GM12874 (cell line): ENCODE measurements around the gene FN3K.

Experiments used
- TF ChIP-seq, protein P1 (sequence below): IDR thresholded peaks from 2 replicates; pipeline ENCODE4 v1.5.1; 2011; ENCODE audit warnings: low read depth, mild to moderate bottlenecking, control low read depth, low read length, moderate library complexity; ENCODE audit not compliant: insufficient read depth

The FN3K gene

DNA sequence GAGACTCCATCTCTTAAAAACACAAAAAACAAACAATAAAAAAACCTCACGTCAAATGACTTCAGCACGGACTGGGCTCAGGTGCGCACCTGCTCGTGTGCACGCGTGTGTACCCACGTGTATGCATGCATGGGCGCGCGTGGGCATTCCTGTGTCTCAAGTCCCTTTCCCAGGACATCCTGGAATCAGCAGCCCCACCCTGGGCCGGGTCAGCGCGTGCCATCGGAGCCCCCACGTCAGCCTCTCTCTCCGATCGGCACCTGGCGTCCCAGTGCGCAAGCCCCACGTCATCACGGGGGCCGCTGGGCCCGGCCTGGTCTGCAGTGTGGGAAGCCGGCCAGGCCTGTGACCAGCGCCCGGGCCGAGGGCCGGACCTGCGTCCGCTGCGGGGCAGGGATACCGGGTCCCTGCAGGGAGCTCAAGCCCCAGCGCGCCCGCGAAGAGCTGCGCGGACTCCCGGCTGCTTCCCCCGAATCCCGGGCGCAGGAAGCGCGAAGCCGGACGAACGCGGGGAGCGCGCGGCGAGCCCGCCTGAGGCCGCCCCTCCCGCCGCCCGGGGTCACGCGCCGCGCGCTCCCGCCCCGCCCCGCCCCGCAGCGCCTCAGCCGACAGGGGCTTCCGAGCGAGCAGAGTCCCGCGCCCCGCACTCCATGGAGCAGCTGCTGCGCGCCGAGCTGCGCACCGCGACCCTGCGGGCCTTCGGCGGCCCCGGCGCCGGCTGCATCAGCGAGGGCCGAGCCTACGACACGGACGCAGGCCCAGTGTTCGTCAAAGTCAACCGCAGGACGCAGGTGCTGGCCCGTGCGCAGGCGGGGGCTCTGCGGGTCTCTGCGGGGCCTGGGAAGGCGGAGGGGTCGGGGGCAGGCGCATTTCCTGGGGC is at the start of gene FN3K:
FN3K (plus strand) TSS at position 629 of the 880 bp plus-strand sequence; CDS start at position 651, 22 bp downstream.
- TF ChIP-seq, protein P1, sequence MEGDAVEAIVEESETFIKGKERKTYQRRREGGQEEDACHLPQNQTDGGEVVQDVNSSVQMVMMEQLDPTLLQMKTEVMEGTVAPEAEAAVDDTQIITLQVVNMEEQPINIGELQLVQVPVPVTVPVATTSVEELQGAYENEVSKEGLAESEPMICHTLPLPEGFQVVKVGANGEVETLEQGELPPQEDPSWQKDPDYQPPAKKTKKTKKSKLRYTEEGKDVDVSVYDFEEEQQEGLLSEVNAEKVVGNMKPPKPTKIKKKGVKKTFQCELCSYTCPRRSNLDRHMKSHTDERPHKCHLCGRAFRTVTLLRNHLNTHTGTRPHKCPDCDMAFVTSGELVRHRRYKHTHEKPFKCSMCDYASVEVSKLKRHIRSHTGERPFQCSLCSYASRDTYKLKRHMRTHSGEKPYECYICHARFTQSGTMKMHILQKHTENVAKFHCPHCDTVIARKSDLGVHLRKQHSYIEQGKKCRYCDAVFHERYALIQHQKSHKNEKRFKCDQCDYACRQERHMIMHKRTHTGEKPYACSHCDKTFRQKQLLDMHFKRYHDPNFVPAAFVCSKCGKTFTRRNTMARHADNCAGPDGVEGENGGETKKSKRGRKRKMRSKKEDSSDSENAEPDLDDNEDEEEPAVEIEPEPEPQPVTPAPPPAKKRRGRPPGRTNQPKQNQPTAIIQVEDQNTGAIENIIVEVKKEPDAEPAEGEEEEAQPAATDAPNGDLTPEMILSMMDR = no peak

GRCh38 chr17:82686366-82687324 is 48.8 kb upstream of the FN3K start:
- TF ChIP-seq, protein P1 = no peak

DNA sequence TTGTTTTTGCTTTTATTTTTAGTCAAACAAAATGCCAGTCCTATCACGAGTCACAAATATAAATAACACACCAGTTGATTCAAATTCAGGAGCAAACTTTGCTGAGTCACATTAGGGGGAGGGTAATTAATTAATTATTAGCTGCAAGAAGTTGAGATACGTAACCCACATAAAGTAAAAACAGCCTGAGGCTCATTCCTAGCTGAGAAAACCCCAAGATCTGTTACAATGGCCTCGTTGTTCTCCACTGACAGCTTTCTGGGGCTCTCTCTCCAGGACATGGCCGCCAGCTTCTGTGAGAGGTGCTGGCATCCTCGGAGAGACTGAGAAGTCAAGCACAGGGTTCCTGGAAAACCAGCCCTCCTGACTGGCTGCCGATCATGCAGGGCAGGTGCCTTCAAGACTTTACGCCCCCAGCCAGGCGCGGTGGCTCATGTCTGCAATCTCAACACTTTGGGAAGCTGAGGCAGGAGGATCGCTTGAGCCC is 48.0 kb upstream of the FN3K start:
- TF ChIP-seq, protein P1 = no peak

DNA sequence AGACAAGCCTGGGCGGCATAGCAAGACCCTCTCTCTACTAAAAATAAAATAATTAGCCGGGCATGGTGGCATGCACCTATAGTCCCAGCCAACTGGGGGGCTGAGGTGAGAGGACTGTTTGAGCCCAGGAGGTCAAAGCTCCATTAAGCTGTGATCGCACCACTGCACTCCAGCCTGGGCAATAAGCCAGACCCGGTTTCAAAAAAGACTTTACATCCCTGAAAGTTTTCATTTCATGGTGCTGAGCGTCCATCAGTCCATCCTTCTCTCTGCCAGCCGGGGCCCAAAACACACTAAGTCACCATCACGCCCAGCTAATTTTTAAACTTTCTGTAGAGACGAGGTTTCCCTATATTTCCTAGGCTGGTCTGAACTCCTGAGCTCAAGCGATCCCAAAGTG is 47.5 kb upstream of the FN3K start:
- TF ChIP-seq, protein P1 = no peak

DNA sequence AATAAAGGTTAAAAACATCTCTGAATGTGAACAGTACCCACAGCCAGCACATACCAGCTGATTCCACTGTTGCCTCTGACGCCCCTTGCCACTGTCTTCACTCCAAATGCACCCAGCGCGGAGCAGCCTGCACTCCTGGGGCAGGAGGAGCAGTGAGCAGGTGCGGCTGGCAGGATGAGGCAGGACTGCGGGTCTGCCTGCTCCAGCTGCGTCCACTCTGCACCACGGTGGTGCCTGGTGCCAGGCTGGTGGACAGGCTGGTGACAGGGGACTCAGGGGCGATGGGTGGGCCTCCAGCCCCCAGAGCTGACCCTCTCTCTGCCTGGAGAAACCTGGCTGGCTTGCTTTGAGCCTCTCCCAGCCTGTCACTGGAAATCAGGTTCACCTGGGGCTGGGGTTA is 46.3 kb upstream of the FN3K start:
- TF ChIP-seq, protein P1 = no peak

- TF ChIP-seq, protein P1 = no peak
Observed at GRCh38 chr17:82690786-82691489, 44.5 kb upstream of the FN3K start.
